ENCODE data around the gene LSM3.

DNA sequence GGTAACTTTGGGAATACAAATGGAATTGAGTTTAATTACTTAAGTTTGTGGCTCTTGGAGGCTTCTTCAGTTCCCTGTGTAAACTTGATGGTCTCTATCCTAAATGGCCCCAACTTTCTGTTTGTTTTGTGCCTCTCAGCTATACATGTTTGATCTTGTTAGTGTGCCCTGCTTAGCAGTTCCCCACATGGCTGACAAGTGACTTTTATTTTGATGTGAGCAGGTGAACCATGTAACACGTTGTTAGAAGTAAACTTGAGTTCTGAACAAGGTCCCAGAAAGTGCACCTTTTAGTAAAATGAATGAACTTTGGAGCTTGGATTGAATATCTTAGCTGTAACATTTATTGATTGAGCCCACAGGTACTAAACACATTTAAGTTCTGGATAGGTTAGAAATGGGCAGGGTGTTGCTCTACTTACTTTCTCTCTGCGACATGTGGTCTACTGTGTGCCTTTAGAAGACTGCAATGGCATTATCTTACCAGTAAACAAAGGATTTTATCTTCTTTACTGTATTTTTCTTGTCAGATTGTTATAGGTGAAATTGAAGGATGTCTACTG lies 4.5 kb downstream of the LSM3 start:
- no peak for TF ChIP-seq CTCF (IDR thresholded peaks at IDR 0.05)
- no peak for TF ChIP-seq POLR2A (IDR thresholded peaks at IDR 0.05)
